Activated CD8-positive, alpha-beta memory T cell treated with anti-CD3 and anti-CD28 coated beads for 4 hours (primary cell): ENCODE measurements around the gene LILRB4.
"Not testable (repeated sequence)": the region's sequence is repeated elsewhere in the genome, so short reads cannot be mapped to it uniquely, and the experiment has no call there.

Experiments used
- DNase-seq, 2 donors: peaks; one replicate each; pipeline ENCODE4 v3.0.0-alpha.2; 2020; ENCODE audit warnings: low read depth in 2 of 2

Gene LILRB4

DNA sequence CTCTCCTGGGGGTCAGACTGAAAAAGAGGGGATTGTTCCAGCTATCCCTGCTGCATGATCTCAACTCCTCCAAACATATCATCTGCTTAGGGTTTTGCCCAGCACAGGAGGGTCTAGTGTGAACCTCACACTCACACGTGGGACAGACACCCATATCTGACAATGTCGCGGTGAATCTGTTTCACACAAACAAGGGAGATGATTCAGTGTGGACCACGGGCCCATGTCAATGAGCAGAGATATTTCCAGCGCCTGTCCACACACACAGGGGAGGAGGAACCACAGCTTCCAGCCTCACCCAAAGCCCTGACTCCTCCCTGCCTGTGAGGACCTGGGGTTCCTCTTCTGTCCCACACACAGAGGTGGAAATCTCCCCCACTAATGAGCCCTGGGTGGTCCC, 31.9 kb downstream of the LILRB4 start:
- DNase-seq, result no peak

- no peak for DNase-seq
Measured at GRCh38 chr19:54696117-54696548, 33.3 kb downstream of the LILRB4 start.

DNA sequence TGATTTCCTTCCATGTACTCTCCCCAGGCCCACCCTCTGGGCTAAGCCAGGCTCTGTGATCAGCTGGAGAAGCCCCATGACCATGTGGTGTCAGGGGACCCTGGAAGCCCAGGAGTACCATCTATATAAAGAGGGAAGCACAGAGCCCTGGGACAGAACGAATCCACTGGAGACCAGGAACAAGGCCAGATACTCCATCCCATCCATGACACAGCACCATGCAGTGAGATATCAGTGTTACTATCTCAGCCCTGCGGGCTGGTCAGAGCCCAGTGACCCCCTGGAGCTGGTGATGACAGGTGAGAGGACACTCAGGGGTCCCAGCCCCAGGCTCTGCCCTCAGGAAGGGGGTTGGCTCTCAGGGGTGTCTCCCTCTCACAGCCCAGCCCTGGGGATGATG, 34.0 kb downstream of the LILRB4 start:
- no peak for DNase-seq

DNA sequence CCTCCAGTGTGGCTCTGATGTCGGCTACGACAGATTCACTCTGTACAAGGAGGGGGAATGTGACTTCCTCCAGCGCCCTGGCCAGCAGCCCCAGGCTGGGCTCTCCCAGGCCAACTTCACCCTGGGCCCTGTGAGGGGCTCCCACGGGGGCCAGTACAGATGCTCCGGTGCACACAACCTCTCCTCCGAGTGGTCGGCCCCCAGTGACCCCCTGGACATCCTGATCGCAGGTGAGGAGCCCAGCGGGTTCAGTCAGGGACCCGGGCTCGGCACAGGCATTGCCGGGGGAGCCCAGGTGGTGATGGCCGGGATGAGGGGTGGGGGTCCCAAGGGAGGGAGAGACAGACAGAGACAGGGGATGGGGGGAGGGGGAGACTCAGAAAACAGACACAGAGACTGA, 34.9 kb downstream of the LILRB4 start:
- not testable (repeated sequence) for DNase-seq

DNA sequence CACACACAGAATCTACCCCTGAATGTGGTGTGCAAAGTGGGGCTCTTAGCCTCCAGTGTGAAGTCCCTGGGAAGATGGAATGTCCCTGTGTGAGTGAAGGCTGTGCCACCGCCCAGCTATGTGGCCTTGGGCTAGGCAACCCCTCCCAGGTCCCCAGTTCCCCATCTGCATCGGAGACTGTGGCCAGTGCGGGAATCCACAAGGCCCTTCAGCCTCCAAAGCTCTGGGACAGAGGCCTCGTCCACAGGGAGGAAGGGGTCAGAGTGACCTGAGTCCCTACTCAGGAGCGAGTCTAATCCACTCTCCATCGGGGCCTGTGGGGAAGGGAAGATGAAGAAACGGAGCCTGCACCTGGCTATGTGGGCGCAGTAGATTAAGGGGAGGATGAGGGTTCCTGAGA, 42.1 kb downstream of the LILRB4 start:
- no peak for DNase-seq

DNA sequence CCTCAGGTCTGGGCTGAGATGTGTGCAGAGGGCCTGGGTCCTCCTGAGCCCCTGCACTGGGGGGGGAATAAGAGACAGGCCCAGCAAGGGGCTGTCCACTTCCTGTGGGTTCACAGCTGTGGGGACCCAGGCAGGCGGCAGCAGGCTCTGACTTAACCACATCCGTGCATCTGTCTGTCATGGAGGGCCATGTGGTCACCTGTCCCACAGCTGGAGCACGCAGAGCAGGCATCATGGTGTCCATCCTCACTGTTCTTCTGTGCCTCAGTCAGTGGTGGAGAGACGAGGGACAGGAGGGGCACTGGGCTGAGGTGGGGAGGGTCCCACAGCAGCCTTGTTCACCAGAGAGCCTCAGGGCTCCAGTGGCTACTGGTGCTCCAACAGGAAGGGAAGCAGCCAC, 45.2 kb downstream of the LILRB4 start:
- no peak for DNase-seq

GRCh38 chr19:54708781-54709180, 46.0 kb downstream of the LILRB4 start:
- no peak for DNase-seq

GRCh38 chr19:54709212-54709948, 46.6 kb downstream of the LILRB4 start:
- DNase-seq, result no peak

DNA sequence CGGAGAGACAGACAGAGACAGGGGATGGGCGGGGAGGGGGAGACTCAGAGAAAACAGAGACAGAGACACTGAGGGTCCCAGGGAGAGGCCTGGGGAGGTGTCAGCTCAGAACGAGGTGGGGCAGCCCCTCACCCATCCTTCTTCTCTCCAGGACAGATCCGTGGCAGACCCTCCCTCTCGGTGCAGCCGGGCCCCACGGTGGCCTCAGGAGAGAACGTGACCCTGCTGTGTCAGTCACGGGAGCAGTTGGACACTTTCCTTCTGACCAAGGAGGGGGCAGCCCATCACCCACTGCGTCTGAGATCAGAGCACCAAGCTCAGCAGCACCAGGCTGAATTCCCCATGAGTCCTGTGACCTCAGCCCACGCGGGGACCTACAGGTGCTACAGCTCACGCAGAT, 47.2 kb downstream of the LILRB4 start:
- not testable (repeated sequence) for DNase-seq
